NAMALWA (cell line): ENCODE data around the gene ATXN7.

Experiments used
- DNase-seq: peaks from one replicate; pipeline ENCODE4 v3.0.0-alpha.2; 2015; ENCODE audit warnings: low spot score

ATXN7 gene

DNA sequence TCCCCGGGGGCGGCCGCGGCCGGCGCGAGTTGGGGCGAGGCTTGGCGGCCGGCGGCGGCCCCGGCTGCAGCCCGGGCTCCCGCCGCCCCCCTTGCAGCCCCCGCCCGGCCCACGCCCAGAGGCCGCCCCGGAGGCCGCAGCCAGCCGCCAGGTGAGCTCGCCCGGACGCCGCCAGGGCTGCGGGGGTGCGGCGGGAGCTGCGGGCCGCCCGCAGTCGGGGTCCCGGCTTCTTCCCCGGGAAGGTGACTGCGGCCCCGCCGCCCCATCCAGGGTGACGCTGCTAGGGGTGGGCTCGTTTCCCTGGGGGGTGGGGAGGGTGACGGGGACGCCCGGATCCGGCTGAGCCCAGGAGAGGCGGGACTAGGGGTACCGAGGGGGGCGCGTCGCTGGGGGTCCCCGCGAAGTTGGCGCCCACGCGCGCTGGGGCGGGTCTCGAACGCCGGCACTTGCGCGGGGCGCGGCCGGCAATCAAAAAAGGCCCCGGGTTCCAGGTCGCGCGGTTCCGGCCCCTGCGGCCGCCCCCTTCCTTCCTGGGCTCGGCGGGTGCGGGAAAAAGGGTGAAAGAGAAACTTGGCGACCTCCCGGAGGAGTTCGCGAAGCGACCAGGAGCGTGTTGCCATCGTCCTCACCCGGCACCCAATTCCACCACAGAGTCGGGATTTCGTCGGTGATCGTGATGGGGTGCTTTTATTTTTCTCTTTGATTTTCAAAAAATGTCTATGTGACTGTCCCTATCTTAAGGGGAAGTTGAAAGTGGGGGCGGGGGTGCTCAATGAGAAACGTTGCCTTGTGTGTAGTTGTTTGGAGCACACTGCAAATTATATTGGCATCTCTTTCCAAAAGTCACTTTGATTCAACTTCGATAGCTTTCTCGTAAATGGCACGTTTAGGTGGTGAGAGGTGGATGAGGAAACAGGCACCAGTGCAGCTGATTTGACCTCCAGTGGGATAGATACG, 619 bp downstream of the ATXN7 start:
- DNase-seq = peak; percentile 42

DNA sequence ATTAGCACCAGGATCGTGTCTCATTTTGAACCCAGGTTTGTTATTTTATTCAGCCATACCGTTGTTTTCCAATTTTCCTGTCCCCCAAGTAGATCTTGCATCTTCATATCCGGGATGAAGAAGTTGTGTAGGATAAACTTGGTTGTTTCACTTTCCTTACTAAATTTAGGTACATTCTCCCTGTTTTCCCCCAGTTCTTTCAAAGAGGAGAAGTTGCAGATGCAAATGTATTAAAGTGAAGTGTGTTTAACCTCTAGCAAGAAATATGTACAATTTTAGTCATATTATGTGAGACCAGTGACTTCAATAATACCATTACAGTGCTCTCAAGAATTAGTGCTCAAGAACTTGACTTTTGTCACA, 1.3 kb downstream of the ATXN7 start:
- DNase-seq = peak; percentile 8

DNA sequence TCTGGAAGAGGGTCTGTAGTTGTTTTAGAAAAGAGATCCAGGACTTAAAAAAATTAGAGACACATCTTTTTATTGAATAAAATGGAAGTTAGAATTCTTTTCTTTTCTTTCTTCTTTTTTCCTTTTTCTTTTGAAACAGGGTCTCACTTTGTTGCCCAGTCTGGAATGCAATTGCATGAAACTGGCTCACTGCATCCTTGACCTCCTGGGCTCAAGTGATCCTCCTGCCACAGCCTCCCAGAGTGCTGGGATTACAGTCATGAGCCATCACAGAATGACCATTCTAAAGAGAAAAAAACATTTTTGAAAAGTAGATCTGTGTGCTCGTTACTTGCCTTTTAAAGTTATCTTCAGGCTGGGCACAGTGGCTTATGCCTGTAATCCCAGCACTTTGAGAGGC, 3.6 kb downstream of the ATXN7 start:
- DNase-seq = no peak

DNA sequence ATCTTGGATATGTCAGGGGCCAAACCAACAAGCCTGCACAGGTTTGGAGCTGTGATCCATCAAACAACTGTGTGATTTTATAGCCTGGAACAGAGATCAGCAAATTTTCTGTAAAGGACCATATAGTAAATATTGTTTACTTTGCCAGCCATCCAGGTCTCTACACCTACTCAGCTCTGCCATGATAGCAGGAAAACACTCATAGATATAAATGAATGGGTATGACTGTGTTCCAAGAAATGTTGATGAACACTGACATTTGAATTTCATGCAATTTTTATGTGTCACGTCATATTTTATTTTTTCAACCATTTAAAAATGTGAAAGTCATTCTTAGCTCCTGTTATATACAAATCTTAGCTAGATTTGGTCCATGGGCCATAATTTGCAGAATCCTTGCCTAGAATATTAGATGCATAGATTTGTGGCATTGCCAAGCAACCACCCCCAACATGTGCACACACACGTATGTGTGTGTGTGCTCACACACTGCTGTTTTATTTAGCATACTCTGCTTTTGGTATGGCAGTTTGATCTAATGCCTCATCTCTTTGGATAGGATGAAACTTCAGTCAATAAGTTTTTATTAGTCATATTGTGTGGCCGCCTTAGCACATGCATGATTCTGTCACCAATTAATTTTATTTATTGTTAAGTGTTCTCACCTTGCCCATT, 6.4 kb downstream of the ATXN7 start:
- no peak for DNase-seq

DNA sequence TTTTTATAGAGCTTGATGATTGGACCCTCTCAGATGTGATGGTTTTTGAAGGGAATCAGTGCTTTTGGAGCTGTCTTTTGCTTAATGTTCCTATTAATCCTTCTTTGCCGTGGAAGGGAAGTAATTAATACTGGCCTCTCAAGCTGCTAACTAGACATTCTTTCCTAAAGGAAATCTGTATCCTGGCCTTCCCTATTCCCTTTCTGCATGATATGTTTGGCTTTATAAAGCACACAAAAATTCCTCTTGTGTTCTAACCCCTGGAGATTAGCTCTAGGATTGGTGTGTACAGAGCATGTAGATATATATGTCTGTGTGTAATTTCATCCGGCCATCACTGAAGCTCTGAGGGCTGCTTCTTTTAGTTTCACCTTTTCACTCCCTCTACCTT, 6.9 kb downstream of the ATXN7 start:
- DNase-seq = no peak

DNA sequence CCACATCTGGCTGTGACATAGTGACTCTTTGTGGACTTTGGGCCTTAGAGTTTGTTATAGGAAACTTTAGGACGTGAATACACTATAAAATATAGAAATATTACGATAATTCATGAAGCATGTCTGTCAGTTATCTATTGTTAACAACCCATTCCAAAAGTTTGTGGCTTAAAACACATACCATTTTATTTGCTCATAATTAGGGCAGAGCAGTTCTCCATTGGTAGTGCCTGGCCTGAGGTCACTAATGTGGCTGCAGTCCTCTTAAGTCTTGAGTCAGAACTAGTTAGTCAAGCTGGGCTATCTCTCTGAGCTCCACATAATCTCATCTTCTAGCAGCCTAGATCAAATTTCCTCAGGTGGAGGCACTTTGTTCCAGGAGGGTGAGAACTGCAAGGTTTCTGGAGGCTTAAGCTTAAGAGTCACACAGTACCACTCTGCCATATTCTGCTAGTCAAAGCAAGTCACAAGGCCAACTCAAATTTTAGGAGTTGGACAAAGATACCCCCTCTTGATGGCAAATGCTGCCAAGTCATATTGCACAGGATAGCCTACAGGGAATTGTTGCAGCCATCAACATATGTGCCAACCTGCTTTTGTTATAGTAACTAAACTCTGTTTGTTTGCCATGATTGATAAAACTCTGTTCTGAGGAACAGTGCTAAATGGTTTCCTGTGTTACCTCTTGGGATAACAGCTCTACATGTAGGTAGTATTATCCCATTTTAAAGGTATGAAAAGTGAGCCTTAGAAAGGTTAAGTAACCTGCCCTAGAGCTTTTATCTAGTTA, 8.7 kb downstream of the ATXN7 start:
- no peak for DNase-seq

DNA sequence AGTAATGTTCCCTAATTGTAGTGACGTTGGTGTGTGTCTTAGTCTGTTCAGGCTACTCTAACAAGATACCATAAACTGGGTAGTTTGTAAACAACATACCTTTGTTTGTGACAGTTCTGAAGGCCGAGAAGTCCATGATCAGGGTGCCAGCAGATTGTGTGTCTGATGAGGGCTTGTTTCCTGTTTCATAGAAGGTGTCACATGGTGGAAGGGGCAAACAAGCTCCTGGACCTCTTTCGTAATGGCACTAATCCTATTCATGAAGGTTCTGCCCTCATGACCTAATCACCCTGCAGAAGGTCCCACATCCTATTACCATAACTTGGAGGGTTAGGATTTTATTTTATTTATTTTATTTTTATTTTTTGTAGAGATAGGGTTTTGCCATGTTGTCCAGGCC, 11.1 kb downstream of the ATXN7 start:
- no peak for DNase-seq

DNA sequence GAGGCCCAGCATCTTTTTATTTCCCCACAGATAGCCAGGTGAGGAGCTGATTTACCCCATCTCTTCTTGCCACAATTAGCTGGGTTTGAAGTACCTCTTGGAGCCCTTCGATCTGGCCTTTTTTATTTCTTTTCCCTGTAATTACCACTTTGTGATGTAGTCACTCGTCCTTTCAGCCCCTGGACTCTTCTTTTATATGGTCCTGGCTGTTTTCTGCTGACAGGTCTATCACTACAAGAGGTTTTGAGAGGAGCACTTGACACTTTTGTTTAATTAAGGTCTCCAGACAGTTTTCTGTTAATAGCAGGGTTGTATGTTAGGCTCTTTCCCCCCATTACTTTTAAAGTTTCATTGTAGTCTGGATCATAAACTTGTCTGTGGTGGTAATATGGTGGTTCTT, 11.8 kb downstream of the ATXN7 start:
- DNase-seq = no peak

DNA sequence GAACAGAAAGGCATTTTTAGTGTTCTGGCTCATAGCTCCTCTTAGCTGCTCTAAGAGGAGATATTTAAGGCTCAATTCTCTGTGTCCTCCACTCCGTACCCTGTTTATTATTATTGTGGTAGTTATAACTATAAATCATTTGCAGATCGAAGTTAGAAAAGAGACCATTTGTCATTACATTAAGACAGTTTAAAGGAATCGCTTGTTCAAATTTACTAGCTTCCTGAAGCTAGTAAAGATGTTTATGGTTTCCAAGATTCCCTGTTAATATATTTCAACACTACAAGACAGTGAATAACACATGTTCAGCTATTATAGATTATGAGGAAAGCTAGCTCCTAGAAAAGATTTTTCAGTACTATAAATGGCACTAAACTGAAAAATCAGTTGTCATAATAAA, 12.6 kb downstream of the ATXN7 start:
- DNase-seq = no peak

DNA sequence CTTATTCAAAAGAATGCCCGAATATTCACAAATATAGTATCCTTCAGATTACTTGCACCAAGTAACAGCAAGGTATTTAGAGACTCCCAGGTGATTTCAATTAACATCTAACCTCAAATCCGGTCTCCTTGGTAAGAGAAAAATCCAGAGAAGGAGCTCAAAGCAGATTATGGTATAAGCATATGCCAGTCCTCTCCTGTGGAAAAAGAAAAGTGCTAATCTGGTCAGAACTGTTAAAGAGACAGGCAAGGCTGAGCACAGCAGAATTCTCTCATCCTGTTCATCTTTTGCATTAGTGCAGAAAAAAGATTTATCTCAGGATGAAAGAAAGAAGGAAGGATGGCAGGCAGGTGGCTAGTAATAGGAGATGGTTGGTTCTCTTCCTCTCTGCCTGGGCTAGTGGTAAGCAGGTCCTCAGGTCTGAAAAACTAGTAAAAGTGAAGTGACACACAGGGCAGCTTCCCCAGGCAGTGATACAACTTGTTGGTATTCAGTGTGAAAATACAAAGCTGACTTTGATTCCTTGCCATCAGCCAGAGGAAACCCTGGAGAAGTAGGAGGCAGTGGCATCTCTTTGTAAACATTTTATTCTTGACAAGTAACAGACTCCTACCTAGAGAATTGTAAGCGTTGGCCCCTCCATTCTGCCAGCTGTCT, 14.2 kb downstream of the ATXN7 start:
- no peak for DNase-seq

DNA sequence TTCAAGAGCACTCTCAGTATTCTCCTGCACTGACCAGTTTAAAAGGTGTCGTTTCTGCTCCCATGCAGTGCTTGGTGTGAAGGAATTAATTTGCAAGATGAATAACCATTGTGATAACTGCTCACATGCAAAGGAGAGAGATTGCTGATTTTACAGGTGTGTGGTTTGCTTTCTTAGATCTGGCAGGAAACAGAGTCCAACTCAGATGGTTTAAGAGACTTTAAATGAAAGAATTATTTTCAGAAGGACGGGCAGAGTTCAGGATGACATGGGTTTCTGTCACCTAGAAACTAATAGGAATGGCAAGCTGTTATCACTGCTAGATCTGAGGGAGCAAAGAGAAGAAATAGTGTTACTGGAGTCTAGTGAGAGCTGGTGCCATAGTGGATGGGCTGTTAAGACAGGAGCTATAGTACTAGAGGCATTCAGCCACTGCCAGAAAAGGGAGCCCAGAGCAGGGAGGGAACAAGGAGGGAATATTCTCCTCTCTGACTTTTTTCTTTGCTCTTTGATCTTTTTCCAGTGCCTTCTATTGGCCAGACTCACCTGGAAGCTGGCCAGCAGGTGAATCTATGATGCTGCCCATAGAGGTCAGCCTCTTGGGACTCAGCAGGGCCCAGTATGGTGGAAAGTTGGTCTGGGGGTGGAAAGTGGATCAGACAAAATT, 14.9 kb downstream of the ATXN7 start:
- no peak for DNase-seq

DNA sequence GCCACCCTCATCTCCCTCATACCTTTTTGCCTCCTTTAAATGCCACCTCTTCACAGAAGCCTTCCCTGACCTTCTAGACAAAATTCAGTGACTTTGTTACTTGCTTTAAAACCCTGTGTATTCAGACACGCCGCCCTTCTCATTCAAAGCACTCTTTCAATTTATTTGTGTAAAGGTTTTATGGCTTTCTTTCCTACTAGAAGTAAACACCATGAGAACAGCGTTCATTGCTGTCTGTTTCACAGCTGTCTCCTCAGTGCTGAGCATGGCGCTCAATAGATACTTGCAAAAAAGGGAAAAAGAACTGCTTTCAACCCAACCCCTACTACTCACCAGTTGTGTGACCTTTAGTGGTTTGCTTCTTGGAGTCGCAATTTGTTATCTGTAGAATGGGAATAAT, 17.0 kb downstream of the ATXN7 start:
- DNase-seq = no peak

DNA sequence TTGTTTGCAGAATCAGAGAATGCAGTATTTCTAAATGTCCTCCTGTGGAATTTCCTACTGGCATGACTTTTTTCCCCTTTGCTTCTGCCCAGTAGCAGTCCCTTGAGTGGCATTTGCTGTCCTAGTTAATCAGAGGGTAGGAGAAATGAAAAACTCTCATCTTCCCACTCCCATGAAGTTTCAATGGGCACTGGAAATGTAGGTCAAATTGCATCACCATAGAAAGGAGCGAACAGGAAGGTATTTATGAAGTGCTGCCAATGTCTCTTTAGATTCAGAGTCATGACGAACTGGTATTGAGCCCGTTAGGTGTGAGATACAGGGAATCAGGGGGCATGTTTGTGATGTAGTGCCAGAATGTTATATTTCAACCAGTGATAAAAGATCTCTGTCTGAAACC, 23.2 kb downstream of the ATXN7 start:
- no peak for DNase-seq

DNA sequence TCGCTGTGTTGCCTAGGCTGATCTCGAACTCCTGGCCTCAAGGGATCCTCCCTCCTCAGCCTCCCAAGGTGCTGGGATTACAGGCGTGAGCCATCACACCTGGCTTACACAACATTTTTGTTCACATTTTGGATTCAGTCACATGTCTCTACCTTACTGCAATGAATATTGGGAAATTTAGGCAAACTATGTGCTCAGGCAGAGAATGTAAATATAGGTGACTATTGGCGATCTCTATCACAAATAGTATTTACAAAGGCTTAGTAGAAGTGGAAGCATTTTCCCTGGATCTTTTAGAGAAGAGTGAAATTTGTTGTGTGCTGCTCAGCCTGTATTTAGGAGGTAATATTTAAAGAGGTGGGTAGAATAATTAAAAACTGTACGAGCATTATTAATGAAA, 27.9 kb downstream of the ATXN7 start:
- no peak for DNase-seq

DNA sequence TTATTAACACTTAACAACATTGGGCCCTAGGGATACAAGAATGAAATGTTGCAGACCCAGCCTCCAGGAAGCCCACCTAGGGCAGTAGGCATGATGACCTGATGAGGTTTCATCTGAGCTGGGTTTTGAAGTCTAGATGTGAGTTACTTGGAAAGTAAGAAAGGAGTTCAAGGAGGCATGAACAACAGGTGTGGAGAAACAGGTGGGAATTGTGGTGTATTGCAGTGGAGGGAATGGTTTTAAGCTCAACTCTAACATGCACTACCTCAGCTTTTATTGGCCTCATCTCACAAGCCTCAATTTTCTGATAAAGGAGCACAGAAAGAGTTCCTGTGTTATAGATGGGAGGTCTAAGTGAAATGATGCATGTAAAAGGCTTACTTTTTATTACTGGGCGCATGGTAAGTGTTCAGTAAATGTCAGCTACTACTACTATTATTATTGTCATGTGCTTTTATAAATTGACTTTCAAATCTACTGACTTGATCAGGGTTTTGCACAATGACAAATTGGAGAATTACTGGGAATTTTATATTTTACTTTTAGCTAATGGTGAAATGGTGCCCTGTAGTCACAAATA, 29.2 kb downstream of the ATXN7 start:
- DNase-seq = no peak

DNA sequence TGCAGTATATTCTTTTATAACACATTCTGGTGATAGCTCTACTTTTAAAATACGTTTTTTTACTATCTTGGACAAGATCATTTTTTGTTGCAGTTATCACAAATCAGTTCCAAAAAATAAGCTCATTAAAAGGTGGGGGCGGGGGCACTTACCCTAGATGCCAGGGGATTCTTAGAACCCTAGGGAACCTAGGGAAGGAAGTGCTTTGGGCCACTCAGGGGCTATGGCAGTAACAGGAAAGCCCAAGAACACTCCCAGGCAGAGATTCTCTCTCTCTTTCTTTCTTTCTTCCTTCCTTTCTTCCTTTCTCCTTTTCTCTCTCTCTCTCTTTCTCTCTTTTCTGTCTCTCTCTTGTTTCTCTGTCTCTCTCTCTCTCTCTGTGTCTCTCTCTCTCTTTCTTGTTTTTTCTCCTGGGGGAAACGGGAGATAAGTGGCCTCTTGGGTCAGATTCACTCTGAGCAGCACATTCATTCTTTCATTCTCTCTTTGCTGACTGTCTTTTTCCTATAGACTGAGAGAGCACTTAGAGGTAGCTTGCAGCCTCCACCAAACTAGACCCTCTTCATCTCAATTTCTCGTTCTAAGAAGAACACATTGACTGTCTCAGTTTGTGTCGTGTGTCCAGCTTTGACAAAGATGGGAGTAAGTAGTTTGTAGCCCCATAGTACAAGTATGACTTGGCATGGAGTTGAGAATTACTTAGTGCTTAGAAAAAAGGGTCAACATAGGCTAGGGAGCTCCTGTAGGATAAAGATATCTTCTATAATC, 31.9 kb downstream of the ATXN7 start:
- DNase-seq = no peak

DNA sequence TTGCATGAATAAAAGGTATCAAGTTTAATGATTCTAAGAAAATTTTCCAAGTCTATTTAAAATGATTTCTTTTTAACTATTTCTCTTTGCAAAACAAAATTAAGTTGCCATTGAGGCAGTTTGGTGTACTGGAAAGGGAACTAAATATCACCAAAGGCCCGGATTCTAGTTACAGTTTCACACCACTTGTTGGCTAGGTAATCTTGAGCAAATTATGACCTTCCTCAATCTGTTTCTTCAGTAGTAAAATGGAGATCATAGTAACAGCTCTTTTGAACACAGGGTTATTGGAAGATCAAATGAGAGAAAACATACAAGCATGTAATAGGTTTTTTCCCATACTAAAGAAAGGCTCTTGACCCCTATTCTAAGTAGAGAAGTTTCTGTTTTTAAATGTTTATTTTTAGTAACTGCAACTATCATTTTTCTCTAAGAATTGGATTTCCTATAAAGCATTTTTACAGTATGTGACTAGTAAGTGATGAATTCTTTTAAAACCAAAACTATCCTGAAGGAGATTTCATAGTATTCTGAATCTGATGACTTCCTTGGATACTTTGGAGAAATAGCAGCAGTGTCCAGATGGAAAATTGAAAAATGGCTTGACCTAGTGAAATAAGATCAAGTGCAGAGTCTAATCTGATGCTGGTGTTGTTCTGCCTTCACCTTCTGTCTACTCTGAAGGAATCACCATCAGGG, 32.8 kb downstream of the ATXN7 start:
- no peak for DNase-seq

DNA sequence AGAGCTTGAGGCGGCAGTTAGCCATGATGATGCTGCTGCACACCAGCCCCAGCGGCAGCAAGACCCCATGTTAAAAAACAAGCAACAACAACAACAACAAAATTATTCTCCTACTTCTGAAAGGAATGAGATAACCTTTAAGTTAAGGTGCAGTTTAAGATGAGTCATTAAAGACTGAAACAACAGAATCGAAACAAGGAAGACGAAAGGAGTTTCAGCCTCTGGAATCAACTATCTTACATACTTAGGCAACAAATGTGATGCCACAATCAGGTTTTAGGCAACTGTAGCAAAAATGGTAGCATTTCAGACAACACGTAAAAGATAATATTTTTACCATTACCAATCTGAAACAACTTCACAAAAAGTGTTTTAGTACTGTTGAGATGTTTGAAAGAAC, 36.3 kb downstream of the ATXN7 start:
- DNase-seq = no peak

DNA sequence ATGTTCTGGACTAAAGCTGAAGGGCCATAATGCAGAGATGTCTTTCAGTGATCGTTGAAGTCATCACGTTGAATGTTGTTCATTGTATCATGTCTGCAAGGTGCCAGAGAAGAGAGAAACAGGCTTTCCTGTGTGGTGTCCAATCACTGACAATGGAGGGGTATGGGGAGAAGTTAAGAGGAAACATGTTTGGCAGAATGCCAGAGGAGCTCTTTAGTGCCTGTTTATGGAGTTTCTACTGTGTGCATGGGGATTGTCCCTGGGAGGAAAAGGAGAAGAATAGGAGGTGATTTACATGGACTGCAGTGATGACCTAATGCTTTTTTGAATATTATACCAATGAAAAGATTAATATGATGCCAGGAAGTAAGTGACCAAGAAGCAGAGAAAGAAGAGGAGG, 36.8 kb downstream of the ATXN7 start:
- no peak for DNase-seq
